SK-N-MC (cell line): Measurements from ENCODE around the gene FBXL13.
"Not testable (repeated sequence)": the region's sequence is repeated elsewhere in the genome, so short reads cannot be mapped to it uniquely, and the experiment has no call there.

Experiments used
- EZH2 ChIP-seq: fragments of 200-600 bp; sonication (generic); IDR thresholded peaks from one replicate; pipeline ENCODE4 v1.6.1; 2017; ENCODE audit warnings: antibody characterized with exemption
- FOXP2 ChIP-seq: optimal IDR thresholded peaks from 2 replicates; pipeline ENCODE3; 2011; ENCODE audit warnings: mild to moderate bottlenecking, moderate library complexity; ENCODE audit not compliant: insufficient read depth; ENCODE audit errors: extremely low read length, control extremely low read depth
- POLR2AphosphoS5 ChIP-seq: IDR thresholded peaks from 2 replicates; pipeline ENCODE4 v1.6.1; 2012; ENCODE audit warnings: mild to moderate bottlenecking, low read depth, low read length, borderline replicate concordance

DNA sequence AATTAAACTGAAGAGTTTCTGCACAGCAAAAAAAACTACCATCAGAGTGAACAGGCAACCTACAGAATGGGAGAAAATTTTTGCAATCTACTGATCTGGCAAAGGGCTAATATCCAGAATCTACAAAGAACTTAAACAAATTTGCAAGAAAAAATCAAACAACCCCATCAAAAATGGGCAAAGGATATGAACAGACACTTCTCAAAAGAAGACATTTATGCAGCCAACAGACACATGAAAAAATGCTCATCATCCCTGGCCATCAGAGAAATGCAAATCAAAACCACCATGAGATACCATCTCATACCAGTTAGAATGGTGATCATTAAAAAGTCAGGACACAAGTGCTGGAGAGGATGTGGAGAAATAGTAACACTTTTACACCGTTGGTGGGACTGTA is 53.1 kb downstream of the FBXL13 start:
- TF ChIP-seq EZH2, POLR2AphosphoS5, FOXP2: not testable (repeated sequence)
